HFF-Myc (cell line): ENCODE measurements around the gene TANGO6.

ENCODE experiments used
- DNase-seq: peaks from one replicate; pipeline ENCODE4 v3.0.0-alpha.2; 2011; ENCODE audit warnings: low read depth; ENCODE audit errors: extremely low read depth
- H3K4me3 ChIP-seq: replicated peaks from 2 replicates; pipeline ENCODE4 v1.5.1; 2011; ENCODE audit warnings: low read depth, mild to moderate bottlenecking, control low read depth, low read length
- TF ChIP-seq, protein P1 (sequence below): IDR thresholded peaks from 2 replicates; pipeline ENCODE4 v1.5.1; 2012; ENCODE audit warnings: mild to moderate bottlenecking, low read depth, low read length, control low read depth; ENCODE audit errors: missing control alignments

TANGO6 gene

GRCh38 chr16:68936736-68937631, 93.7 kb downstream of the TANGO6 start:
- TF ChIP-seq, protein P1, sequence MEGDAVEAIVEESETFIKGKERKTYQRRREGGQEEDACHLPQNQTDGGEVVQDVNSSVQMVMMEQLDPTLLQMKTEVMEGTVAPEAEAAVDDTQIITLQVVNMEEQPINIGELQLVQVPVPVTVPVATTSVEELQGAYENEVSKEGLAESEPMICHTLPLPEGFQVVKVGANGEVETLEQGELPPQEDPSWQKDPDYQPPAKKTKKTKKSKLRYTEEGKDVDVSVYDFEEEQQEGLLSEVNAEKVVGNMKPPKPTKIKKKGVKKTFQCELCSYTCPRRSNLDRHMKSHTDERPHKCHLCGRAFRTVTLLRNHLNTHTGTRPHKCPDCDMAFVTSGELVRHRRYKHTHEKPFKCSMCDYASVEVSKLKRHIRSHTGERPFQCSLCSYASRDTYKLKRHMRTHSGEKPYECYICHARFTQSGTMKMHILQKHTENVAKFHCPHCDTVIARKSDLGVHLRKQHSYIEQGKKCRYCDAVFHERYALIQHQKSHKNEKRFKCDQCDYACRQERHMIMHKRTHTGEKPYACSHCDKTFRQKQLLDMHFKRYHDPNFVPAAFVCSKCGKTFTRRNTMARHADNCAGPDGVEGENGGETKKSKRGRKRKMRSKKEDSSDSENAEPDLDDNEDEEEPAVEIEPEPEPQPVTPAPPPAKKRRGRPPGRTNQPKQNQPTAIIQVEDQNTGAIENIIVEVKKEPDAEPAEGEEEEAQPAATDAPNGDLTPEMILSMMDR = no peak
- H3K4me3 ChIP-seq = no peak overlapping the region
- peak; percentile 27 for DNase-seq

- no peak for DNase-seq
- TF ChIP-seq, protein P1 = no peak
- no peak overlapping the region for H3K4me3 ChIP-seq
Measured at GRCh38 chr16:68939692-68940320, 96.5 kb downstream of the TANGO6 start.

DNA sequence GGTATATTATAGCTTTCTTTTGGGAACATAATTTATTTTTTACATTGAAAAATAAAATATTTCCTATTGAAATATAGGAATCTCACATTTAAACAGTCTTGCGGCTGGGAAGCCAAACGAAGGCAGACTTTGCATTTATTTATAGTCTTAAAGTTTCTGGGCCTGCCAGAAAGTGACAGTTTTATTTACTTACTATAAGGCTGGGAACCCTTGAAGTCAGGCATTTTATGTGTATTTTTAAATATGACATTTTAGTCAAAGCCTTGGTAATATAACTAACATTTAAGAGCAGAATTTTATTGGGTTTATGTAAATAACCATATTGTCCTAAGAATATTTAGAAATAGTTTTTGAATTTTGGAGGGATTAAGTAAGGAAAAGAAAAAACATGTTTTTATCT, 97.5 kb downstream of the TANGO6 start:
- no peak overlapping the region for H3K4me3 ChIP-seq
- DNase-seq = no peak
- TF ChIP-seq, protein P1 = no peak

GRCh38 chr16:68943961-68944360, 100.6 kb downstream of the TANGO6 start:
- no peak for DNase-seq
- TF ChIP-seq, protein P1 = no peak
- no peak overlapping the region for H3K4me3 ChIP-seq

- no peak for DNase-seq
- TF ChIP-seq, protein P1 = no peak
- H3K4me3 ChIP-seq = no peak overlapping the region
Measured at GRCh38 chr16:68948230-68948910, 105.0 kb downstream of the TANGO6 start.

GRCh38 chr16:68951991-68952877, 108.9 kb downstream of the TANGO6 start:
- DNase-seq = no peak
- H3K4me3 ChIP-seq = no peak overlapping the region
- TF ChIP-seq, protein P1 = no peak
